ENCODE measurements around the gene CLHC1.

Gene CLHC1

DNA sequence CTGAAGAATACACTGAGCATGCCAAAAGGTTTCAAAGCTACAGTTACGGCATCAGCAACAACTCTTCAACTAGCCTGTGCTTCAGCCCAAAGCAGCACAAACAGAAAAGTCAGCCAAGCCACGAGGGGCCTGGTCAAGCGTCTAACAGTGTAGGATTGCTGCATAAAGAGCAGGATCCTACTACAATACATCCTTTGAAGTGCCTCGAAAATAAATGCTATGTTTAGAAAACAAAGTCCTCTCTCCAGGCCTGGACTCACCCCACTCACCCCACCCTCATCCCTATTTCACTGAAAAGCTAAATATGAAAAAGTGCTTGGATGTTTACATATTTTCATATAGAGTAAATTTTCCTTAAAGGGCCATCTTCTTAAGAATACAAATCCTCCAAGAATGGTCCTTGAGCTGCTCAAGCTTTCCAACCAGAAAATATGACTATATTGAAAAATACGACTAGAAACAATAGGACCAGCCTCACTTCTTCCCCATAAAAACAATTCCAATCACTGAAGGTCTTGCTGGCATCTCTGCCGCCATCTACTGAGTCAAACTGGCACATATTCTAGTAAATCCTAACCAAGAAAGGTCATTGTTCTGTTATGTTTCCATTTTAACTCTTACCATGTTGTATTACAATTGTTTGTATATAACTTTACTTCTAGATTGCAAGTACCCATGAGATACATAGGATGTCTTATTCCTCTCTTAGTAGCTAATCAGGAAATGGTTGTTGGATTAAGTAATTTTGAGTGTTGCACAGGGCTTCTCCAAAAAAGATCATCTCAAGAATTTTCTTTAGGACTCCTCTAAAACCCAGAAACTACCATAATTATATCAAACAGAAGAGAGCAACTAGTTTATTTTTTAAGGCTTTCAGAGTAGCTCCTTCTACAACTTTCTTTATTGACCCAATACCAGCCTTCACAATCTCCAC is 63.6 kb downstream of the CLHC1 start:
- Histone ChIP-seq H3K27ac (ENCODE audit: low read depth, low read length, poor library complexity, severe bottlenecking) (no peak overlapping the region), H3K79me2 (ENCODE audit: insufficient read depth, low read length) (no peaks in the 10 kb centered on the region), H3K9ac (ENCODE audit: low read length) (no peak overlapping the region)

DNA sequence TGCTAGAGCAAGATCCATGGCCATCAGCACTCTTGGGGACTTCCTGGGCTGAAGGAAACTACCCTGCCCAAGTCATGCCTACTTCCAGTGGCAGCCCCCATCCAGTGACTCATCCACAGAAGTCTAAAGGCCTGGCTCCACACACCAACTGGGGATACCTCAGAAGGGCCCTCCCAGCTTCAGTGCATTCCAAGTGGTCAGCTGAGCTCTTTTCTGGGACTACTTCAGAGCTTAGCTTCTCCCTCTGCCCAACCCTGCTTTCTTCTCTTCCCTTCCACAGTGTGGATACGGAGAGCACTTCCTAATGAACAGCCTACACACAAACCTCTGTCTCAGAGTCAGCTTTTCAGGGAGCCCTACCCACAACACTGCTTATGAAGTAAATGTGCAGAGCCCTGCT is 66.5 kb downstream of the CLHC1 start:
- Histone ChIP-seq H3K9me3 (ENCODE audit: low read length) (no peaks in the 10 kb centered on the region), H3F3A (ENCODE audit: insufficient read depth, low read length) (no peaks in the 10 kb centered on the region), H3K79me2 (ENCODE audit: insufficient read depth, low read length) (no peaks in the 10 kb centered on the region), H3K27ac (ENCODE audit: low read depth, low read length, poor library complexity, severe bottlenecking) (no peak overlapping the region), H3K36me3 (ENCODE audit: insufficient read depth, low read length) (no peaks in the 10 kb centered on the region), H3K9me2 (ENCODE audit: low read depth, low read length) (no peaks in the 10 kb centered on the region), H3K4me1 (ENCODE audit: insufficient read depth, low read length, severe bottlenecking) (peaks cover 4% of the 10 kb centered on the region), H3K9ac (ENCODE audit: low read length) (no peak overlapping the region), H3K4me3 (ENCODE audit: low read depth, low read length, poor library complexity, severe bottlenecking) (no peak overlapping the region), H2AFZ (ENCODE audit: low read length) (no peak overlapping the region), H4K20me1 (ENCODE audit: insufficient read depth, low read length) (no peaks in the 10 kb centered on the region), H3K27me3 (ENCODE audit: insufficient read depth, low read length) (no peaks in the 10 kb centered on the region), H3K4me2 (ENCODE audit: low read length) (no peak overlapping the region)
- TF ChIP-seq, protein P1, sequence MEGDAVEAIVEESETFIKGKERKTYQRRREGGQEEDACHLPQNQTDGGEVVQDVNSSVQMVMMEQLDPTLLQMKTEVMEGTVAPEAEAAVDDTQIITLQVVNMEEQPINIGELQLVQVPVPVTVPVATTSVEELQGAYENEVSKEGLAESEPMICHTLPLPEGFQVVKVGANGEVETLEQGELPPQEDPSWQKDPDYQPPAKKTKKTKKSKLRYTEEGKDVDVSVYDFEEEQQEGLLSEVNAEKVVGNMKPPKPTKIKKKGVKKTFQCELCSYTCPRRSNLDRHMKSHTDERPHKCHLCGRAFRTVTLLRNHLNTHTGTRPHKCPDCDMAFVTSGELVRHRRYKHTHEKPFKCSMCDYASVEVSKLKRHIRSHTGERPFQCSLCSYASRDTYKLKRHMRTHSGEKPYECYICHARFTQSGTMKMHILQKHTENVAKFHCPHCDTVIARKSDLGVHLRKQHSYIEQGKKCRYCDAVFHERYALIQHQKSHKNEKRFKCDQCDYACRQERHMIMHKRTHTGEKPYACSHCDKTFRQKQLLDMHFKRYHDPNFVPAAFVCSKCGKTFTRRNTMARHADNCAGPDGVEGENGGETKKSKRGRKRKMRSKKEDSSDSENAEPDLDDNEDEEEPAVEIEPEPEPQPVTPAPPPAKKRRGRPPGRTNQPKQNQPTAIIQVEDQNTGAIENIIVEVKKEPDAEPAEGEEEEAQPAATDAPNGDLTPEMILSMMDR (IDR thresholded peaks at IDR 0.05; ENCODE audit: low read length), result no peak
- no peak for TF ChIP-seq EZH2 (IDR thresholded peaks at IDR 0.05; ENCODE audit: borderline replicate concordance, low read length)

More for the DNA sequence above, 63.6 kb downstream of the CLHC1 start:
- Histone ChIP-seq H3K9me2 (ENCODE audit: low read depth, low read length) (no peaks in the 10 kb centered on the region), H2AFZ (ENCODE audit: low read length) (no peak overlapping the region), H4K20me1 (ENCODE audit: insufficient read depth, low read length) (no peaks in the 10 kb centered on the region), H3K27me3 (ENCODE audit: insufficient read depth, low read length) (no peaks in the 10 kb centered on the region), H3F3A (ENCODE audit: insufficient read depth, low read length) (no peaks in the 10 kb centered on the region), H3K9me3 (ENCODE audit: low read length) (no peaks in the 10 kb centered on the region), H3K4me2 (ENCODE audit: low read length) (no peak overlapping the region), H3K4me1 (ENCODE audit: insufficient read depth, low read length, severe bottlenecking) (no peaks in the 10 kb centered on the region), H3K36me3 (ENCODE audit: insufficient read depth, low read length) (no peaks in the 10 kb centered on the region), H3K4me3 (ENCODE audit: low read depth, low read length, poor library complexity, severe bottlenecking) (no peak overlapping the region)
- TF ChIP-seq, protein P1 (IDR thresholded peaks at IDR 0.05; ENCODE audit: low read length), result peak; percentile 84
- TF ChIP-seq EZH2 (IDR thresholded peaks at IDR 0.05; ENCODE audit: borderline replicate concordance, low read length), result no peak

DNA sequence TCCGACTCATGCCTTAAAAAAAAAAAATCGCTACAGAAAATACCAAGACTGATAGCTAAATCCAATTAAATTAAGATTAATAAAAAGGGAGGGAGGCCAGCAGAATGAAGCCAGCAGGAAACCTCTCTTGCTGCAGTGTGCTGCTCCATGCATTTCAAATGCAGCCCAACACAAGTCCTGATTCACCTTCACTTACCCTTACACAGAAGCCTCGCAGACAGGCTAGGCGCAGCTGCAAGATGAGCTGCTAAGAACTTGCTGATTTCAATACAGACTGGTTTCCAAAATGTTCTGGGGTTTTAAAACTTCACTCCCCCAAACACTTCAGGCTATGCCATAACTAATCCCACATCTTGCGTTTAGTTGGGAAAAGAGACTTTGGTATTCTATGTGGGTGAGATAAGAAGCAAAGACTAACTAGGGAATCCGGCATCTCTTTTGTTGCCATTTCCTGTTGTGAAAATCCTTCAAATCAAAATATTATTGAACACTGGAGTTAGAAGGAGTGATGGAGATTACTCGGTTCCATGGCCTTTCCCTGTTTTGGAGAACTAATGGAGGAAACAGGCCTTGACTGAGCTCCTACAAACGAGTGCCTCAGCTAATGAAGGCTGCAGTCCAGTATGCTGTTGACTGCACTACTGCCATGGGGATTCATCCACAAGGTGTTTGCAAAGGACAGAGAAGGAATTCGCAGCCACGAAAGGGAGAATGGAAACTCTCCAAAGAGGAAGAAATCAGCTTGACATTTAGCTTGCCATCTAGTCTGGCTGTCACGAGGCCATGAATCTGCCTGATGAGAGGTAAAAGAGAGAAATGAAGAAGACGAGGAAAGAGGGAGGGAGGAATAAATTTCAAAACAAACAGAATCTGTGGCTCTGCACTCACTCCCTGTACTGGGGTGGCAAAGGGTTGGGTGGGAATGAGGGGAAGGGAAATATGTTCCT is 67.3 kb downstream of the CLHC1 start:
- Histone ChIP-seq H3K79me2 (ENCODE audit: insufficient read depth, low read length) (no peaks in the 10 kb centered on the region), H3K9me2 (ENCODE audit: low read depth, low read length) (no peaks in the 10 kb centered on the region), H3K4me3 (ENCODE audit: low read depth, low read length, poor library complexity, severe bottlenecking) (no peak overlapping the region), H3K36me3 (ENCODE audit: insufficient read depth, low read length) (no peaks in the 10 kb centered on the region), H2AFZ (ENCODE audit: low read length) (no peak overlapping the region), H3K9me3 (ENCODE audit: low read length) (no peaks in the 10 kb centered on the region), H3K9ac (ENCODE audit: low read length) (no peak overlapping the region), H4K20me1 (ENCODE audit: insufficient read depth, low read length) (no peaks in the 10 kb centered on the region), H3K4me2 (ENCODE audit: low read length) (no peak overlapping the region), H3K27ac (ENCODE audit: low read depth, low read length, poor library complexity, severe bottlenecking) (no peak overlapping the region), H3K27me3 (ENCODE audit: insufficient read depth, low read length) (no peaks in the 10 kb centered on the region), H3F3A (ENCODE audit: insufficient read depth, low read length) (no peaks in the 10 kb centered on the region), H3K4me1 (ENCODE audit: insufficient read depth, low read length, severe bottlenecking) (peaks cover 4% of the 10 kb centered on the region)
- TF ChIP-seq, protein P1 (IDR thresholded peaks at IDR 0.05; ENCODE audit: low read length), result no peak
- TF ChIP-seq EZH2 (IDR thresholded peaks at IDR 0.05; ENCODE audit: borderline replicate concordance, low read length), result no peak

All from OCI-LY1 (cell line).